NCI-H226 (cell line): ENCODE data around the gene ADRA2B.
"Not testable (repeated sequence)": the region's sequence is repeated elsewhere in the genome, so short reads cannot be mapped to it uniquely, and the experiment has no call there.

ENCODE experiments used
- DNase-seq: peaks from one replicate; pipeline ENCODE4 v3.0.0-alpha.2; 2015

The ADRA2B gene

DNA sequence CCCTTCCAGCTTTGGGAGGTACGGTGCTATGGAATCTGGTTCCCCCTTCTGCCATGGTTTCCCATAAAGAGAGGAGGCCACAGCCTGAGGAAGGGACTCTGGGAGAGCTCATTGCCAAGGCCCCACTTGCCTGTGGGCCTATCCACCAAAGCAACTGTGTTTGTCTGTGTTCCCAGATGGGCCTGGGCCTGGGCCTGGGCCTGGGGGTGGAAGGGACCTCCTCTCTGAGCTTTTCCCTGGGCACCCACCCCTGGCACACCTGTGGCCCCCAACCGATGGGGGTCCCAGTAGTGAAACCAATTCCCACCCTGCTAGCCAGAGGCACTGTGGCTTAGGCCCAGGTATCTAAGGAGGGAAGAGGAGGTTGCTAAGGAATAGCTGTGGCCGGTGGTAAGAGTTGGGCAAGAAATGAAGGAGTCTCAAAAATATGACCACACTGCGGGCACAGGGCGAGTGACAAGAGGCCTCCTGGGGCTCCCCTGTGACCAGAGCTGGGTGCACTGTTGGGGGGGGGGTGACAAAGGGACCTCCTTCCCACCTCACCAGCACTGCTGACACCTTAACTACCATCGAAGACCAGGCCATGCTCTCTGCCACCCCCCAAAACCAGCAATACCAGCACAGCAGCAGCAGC, 33.8 kb upstream of the ADRA2B start:
- no peak for DNase-seq

DNA sequence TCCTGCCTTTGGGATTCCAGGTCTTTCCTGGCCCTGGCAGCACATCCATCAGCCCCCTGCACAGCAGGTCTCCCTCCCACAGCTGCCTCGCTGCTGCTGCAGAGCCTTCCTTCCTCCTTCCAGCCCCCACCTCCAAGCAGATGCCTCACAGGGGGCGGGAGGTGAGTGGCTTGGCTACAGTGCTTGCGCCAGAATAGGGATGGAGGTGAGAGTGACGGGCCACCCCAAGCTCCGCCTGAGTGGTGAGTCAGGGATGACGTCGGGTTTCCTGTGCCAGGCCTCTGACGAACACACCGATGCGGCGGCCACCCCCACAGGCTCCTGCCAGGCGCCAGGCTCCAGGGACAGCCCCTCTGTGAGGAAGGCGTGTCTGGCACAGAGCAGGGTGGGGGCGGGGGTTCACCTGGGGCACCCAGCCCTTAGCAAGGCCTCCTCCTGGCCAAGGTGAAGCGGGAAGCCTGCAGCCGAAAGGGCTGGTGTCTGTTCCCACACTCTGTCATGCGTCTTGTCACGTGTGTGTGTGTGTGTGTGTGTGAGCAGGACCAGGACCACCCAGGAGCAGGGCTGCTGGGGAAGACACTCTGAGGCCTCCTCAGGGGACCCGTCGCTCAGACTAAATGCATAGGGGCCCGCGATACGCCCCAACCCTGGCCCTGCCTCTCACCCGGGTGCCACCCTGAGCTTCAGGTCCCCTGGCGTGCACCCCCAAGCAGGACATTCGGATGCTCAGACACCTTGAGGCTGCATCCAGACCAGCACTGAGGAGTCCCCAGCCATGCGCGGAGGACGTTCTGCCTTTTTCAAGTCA, 32.2 kb upstream of the ADRA2B start:
- peak; percentile 85 for DNase-seq

DNA sequence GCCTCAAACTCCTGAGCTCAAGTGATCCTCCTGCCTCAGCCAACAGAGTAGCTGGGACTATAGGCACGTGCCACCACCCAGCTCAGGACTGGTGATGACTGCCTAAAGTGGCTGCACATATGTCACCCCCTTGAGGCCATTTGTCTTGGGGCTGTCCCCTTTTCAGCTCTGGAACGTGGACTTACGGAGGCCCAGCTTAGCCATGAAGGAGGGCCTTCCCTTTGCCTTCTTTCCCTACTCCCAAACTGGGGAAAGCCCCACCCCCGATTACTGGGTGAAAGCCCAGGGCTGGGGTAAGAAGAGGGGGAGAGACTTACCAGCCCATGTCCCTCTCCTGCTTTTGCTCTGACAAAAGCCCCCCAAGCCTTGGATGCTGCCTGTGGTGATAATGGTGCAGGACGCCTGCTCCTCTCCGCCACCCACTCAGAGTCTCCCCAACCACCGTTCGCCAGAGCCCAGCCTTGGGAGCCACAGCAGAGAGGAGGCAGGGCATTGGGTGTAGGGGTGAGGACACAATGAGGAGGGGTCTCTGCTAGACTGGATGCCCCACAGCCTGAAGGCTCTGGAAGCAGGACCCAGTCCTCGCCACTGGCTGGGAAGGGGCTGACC, 31.3 kb upstream of the ADRA2B start:
- no peak for DNase-seq

DNA sequence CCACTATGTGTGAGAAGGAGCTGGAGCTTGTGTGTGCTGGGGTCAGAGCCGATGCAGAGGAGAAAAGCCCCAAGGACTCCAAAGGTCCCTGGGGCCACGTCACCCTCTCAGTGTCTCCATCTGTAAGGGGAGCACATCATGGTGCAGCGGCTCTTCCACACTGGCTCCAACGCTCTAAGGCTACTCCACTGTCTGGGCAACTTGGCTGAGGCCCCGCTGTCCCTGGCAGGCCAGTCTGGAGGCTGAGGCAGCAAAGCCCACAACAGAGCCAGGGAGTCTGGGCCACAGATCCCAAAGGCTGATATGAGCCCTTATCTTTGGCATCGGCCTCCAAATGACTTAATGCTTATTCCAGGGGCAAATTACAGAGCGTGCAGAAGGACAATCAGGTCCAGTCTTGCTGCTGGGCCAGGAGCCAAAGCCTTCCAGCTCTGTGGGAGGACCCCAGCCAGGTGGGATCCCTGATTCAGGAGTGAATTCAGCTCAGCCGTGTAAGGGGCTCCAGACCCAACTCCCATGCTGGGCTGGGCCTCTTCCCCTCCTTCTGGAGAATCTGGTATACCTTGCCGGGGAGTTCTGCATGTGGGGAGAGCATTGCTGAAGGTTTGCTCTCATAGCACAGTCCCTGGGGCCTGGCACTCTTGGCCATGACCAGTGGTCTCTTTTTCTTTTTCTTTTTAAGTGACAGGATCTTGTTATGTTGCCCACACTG, 30.7 kb upstream of the ADRA2B start:
- DNase-seq = no peak

DNA sequence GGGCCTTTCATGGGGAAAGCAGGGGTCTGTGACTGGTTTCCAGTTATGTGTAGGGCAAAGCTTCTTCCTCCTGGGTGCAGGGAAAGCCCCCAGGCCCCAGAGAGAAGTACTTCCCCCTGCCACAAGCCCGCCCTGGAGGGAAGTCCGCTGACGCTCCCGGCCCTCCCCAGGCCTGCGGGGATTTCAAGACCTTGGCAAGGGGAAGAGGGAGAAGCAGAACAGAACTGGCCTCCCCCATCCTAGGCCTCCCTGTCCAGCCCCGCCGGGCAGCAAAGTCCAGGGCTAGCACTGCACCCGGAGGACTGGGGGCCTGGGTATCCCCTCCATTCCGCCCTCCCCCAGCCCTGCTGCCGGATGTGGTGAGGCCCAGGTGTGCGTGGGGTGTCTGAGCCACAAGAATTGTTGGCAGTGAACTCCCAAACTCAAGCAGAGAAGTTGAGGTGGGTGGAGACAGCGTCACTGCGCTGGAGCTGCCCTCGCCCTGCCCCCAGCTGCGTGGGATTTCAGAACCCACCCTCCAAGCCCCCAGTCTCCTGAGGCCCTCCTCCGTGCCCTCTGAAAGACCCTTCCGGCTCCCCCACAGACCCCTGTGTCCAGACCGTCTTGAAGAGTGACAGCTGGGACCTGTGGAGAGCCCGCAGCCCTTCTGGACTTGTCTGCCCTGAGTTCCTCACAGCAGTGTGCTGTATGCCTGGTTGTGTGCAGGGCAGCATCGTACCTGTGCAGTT, 29.9 kb upstream of the ADRA2B start:
- peak; percentile 62 for DNase-seq

DNA sequence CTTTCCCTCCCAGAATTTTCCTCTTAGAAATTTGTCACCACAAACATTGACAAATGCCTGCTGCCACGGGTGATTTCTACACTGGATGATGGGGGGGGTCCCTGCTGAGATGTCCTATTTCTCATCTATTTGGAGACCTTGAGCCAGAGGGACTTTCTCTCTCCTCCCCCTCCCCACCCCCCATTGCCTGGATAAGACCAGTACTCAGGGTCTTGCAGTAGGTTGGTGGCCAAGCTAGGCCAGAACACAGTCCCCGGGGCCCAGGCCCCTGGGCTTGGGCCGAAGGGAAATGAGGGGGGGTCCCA, 29.4 kb upstream of the ADRA2B start:
- no peak for DNase-seq

DNA sequence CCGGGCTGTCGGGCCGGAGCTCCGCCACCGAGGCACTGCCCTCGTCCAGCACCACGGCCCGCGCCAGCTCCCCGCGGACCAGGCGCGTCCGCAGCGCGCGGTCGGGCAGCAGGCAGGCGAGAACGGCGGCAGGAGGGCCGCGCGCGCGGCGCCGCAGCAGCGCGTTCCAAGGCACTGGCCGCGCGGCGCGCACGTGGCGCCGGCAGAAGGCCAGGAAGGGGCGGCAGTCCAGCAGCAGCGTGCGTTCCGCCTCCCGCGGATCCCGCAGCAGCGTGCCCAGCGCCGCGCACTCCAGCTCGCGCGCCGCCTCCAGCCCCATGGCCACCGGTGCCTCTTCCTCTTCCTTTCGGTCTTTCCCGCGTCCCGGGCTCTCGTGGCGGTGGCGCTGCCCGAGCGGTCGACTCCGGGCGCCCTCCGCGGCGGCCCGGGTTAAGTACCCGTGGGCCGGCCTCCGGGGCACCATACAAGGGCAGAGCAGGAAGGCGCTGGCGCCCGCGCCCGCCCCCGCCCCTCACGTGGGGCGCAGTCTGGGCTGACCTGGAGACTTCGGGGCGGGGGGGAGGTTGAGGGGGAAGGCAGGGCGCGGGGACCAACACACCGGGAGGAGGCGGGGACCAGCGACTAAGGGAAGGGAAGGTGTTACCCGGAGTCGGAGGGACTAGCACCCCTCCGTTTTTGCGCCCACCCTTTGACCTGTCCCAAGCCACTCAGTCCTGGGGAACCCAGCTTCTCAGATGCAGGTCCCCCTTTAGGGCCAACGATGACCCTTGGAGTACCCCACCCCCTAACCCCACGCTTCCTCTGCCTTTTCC, 28.9 kb upstream of the ADRA2B start, which contains the start of gene DUSP2:
DUSP2 (minus strand) TSS at position 405 of the 812 bp plus-strand sequence; CDS start at position 319, 86 bp downstream.
- peak; percentile 72 for DNase-seq

DNA sequence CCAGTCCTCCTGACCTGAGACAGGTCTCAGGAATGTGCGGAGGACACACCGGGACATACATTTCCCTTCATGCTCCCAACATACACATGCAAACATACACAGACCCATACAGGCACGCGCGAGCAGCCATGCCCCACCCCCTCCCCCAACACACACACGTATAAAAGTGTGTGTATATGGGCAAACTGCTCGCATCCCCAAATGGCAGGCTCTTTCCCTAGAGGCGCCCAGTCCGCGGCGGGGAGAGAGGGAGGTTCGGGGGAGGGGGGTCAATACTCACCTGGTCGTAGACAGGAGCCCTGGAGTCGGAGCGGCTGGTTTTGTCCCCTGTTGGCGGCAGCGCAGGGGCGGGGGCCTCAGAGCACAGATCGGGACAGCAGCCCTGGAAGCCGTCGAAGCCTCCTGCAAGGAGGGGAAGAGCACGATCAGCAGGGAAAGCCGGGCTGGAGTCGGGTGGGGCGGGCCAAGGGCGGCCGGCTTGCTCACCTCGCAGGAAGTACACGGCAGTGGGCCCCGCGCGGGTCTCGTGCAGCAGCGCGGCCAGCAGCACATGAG, 28.2 kb upstream of the ADRA2B start:
- DNase-seq = no peak

DNA sequence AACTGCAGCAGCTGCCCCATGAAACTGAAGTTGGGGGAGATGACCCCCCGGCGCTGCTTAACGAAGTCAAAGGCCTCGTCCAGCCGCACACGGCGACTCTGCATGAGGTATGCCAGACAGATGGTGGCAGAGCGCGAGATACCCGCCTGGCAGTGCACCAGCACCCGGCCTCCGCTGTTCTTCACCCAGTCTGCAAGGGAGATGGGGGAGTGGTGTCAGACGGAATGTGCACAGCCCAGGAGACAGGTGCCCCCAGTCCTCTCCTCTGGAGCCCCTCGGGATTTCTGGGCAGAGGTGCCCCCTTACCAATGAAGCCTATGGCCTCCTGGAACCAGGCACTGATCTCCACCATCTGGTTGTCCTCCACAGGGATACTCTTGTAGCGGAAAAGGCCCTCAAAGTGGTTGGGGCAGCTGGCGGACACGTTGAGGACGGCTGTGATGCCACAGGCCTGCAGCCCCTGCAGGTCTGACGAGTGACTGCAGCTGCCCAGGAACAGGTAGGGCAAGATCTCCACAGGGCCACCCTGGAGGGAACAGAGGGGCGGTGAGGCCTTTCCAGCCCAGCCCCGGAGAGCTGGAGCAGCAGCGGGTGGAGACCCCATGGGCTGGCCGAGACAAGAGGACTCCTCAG, 27.6 kb upstream of the ADRA2B start:
- DNase-seq = no peak

DNA sequence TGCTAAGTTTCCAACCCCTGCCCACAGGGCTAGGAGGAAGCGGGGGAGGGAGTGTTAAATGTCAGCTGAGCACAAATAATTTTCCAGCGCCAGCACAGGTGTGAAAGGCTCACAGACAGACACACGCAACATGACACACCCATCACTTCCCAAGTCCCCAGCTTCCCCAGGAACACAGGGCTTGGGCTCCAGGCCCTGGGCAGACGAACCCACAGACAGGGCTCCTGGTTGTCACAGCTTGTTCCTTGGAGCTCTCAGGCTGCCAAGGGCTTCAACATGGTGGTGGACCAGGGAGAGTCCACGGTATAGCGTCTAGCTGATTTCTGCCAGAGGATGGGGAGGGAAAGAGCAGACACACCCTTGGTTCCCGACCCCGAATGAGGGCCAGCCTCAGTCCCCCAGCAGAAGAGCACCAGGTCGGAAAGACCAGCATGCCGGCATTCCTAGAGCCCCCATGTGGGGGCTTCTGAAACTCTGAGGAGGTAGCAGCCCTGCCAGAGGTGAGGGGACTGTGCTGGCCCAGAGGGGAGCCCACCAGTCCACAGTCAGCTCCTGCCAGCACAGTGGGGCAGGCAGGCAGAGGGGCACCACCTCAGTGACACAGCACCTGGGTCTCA, 27.0 kb upstream of the ADRA2B start:
- DNase-seq = no peak

DNA sequence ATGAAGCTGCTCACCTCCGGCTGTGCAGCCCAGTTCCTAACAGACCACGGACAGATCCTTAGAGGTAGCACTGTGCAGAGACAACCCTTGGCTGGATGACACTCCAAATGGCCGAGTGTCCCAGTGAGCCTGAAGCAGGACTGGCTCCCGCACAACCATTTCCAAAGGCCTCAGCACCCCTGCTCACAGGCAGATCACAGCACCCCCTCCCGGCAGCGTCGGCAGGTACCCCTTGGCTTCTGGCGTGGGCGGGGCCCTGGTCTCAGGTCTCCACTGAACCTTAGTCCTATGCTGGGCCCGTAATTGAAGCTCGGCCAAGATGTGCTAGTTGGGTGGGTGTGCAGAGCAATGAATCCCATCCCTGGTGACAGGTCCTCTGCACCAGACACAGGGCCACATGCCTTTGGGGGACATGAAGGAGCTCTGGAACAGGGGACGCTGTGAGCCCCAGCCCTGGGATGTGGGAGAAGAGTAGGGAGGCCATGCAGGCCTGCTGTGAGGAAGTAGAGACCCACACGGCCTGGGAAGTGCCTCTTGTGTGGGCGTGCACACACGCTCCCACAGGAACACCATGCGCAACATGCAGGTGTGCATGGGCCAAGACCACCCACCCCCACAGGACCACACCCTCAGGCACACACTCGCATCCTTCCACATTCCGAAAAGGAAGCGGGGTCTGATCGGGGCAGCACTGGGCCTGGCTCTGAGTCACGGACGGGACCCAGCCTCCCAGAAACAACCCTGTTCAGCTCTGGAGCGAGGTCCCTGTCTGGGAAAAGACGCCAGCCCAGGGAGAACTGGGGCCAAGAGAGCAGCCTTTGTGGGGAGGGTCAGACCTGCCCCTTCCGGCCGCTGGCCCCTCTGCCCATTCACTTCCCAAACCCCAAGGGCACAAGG, 26.1 kb upstream of the ADRA2B start:
- DNase-seq = no peak

DNA sequence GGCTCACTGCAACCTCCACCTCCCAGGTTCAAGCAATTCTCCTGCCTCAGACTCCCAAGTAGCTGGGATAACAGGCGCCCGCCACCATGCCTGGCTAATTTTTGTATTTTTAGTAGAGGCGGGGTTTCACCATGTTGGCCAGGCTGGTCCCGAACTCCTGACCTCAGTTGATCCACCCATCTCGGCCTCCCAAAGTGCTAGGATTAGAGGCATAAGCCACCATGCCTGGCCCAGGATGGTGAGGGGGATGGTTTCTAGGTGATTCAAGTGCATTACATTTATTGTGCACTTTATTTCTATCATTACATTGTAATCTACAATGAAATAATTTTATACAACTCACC, 25.2 kb upstream of the ADRA2B start:
- not testable (repeated sequence) for DNase-seq

DNA sequence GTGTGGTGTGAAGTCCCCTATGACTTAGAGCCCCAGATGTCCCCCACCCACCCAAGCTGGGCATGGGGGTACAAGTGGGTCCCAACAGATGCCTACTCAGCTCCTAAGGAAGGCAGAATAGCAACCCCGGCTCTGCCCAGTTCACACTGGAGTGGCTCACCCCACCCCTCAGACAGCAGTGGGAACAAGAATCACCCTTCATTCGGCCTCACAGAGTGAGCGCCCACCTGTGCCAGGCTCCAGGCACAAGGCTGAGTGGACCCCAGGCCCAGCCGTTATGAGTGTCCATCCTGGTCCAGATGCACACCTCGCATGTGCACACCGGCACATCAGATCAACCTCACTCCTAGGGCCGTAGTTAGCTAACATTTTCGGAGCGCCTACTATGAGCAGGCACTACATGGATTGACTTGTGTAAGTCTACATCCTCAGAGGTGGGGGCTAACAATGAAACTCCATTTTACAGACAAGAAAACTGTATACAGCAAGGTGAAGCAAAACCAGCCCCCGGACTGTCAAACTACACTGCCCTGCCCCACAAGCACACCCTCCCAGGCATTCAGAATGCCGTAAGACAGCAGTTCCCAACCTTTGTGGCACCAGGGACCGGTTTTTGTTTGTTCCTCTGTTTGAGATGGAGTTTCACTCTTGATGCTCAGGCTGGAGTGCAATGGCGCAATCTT, 24.7 kb upstream of the ADRA2B start:
- DNase-seq = no peak

DNA sequence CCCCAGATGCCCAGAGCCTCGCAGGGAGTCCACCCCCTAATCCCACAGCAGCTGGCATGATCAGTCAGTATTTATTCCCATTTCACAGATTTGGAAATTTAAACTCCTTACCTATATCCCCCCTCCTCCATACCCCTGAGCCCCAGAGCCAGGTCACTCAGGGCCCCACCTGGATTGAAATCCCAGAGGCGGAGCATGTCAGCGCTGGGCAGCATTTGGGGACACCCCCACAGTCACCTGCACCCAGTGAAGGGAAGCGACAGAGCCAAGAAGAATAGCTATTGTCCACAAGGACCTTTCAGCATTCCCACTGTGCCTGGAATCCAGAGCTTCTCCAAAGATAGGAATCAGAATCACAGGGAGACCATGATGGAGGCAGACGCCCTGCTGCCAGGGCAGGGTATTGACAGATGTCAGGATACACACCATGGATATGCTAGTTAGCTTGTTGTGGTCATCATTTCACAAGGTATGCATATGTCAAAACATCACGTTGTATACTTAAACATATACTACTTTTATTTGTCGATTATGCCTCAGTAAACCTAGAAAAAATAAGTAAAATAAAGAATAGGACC, 22.9 kb upstream of the ADRA2B start:
- no peak for DNase-seq

DNA sequence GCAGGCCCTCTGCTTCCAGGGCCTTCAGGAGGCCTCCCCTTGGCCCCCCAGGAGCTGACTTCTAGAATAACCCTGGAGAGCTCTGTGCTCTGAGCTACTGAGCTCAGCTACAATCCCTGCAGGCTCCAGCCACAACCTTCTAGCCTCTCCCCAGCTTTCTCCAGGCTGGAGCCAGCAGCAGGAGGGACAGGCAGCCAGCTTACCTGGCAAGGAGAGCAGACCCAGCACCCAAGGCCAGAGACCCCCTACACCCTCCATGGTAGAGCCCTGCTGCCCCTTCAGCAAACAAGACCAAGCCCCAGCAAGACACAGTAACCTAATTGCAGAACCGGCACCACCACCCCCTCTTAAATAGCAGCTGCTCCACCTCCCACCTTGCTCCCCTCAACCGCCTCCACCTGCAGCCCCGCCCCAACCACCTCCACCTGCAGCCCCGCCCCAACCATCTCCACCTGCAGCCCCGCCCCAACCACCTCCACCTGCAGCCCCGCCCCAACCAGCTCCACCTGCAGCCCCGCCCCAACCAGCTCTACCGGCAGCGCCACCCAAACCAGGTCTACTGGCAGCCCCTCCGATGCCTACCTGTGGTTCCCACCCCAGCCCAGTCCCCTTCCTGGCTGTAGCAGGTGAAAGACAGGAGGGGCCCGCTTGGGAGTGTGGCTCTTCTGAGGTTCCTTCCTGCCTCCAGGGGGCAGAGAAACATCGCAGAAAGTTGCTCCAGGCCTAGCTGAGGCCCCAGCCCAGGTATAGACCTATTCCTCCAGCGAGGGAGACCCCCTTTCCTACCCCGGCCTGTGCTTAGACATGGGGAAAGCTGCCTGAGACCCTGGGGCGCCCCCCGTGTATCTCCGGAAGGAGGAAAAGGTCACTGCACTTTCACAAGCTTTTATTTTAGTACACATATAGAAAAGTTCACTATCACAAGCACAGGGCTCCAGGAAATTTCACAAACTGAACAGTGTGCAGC, 22.1 kb upstream of the ADRA2B start, which contains the start of gene ASTL:
ASTL (minus strand) TSS at position 324 of the 967 bp plus-strand sequence; CDS start at position 258, 66 bp downstream.
- no peak for DNase-seq

DNA sequence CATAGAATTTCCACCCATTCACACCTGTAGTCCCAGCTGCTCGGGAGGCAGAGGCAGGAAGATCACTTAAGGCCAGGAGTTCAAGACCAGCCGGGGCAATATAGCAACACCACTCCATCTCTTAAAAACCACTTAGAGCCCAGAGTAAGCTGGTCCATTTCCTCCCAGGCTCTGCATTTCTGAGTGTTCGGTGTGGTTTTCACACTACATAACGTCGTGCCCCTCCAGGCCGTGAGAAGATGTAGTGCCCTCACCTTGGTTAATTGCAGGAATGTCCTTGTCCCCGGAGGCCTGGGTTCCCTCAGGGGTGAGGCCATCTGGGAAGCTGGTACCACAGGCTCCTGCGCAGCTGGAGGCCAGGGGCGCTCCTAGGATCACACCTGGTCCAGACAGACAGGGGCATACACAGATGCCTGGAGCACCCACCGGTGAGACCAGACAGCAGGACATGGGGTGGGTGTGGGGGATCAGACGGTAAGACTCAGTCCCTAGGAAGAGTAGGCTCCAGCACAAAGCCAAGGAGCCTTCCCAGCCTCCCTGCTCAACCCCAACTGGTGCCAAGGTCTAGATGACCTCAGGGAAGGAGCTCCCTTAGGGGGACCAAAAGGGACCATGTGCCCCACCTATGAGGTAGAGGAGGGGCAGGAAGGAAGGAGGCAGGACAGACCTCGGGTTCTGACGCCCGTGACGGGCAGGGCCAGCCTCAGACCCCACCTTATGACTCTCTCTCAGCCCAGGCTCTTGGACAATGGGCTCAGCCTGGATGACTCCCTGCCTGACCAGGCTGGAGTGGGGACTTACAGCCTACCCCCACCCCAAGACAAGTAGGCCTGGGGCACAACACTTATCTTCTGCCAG, 21.2 kb upstream of the ADRA2B start:
- DNase-seq = no peak
